ENCODE measurements around the gene STX16. TPM values are rescaled to one million over a fixed set of nuclear protein-coding genes. Genes with fewer than 3 reads are reported as not detected.

The STX16 gene
- total RNA-seq, 4 donors from 2014 or later = 26.1 to 90.4 (median 47.8) TPM

DNA sequence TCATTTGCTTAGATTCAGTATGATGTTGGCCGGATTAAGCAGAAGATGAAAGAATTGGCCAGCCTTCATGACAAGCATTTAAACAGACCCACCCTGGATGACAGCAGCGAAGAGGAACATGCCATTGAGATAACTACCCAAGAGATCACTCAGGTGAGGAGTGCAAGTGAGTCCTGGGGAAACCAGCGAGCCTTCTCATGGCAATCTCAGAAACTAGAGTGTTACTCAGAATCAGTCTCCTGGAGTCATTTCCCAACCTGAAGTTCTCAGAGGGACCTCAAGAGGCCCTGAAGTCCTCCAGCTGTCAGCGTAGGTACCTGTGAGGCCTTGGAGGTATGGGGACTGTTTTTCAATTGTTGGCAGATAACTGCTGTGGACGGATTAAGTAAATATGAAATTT is 16.9 kb downstream of the STX16 start:
- WGBS, 2 donors (ENCODE audit: low coverage in 1 of 2) = 70 to 71% methylated on average over 3 to 4 of the region's 5 CpGs
- Histone ChIP-seq H3K4me3 (no peak overlapping the region), H3K9me3 (no peaks in the 10 kb centered on the region), H3K27ac (peak overlapping the region in 2 of 4 donors; percentile 7 to 9), H3K4me1 (peaks cover 0 to 8% (median 4%) of the 10 kb centered on the region in 3 donors), H3K36me3 (peaks cover 0 to 66% of the 10 kb centered on the region in 2 donors), H3K27me3 (no peaks in the 10 kb centered on the region)
- ATAC-seq = no peak
- no peak for TF ChIP-seq POLR2AphosphoS5 (IDR thresholded peaks at IDR 0.05)
- TF ChIP-seq, protein P1, sequence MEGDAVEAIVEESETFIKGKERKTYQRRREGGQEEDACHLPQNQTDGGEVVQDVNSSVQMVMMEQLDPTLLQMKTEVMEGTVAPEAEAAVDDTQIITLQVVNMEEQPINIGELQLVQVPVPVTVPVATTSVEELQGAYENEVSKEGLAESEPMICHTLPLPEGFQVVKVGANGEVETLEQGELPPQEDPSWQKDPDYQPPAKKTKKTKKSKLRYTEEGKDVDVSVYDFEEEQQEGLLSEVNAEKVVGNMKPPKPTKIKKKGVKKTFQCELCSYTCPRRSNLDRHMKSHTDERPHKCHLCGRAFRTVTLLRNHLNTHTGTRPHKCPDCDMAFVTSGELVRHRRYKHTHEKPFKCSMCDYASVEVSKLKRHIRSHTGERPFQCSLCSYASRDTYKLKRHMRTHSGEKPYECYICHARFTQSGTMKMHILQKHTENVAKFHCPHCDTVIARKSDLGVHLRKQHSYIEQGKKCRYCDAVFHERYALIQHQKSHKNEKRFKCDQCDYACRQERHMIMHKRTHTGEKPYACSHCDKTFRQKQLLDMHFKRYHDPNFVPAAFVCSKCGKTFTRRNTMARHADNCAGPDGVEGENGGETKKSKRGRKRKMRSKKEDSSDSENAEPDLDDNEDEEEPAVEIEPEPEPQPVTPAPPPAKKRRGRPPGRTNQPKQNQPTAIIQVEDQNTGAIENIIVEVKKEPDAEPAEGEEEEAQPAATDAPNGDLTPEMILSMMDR (IDR thresholded peaks at IDR 0.05) = peak in 1 of 4 experiments; percentile 14

DNA sequence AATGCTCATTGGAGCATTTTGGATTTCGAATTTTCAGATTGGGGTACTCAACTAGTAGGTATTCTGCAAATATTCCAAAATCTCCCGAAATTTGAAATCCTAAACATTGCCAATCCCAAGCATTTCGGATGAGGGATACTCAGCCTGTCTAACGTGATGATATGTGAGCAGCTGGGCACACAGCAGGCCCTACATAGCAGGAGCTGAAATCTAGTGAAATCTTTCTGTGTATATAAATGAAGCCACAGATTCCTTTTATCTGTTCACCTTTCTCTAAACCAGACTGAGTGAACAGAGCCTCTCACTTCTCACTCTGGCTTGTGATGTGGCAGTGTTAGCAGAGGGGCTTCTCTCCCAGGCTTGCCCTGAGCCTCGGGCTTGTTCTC is 17.8 kb downstream of the STX16 start:
- no peak overlapping the region for H3K27ac ChIP-seq
- H3K36me3 ChIP-seq = peaks cover 0 to 66% of the 10 kb centered on the region in 2 donors
- no peak for TF ChIP-seq POLR2A (IDR thresholded peaks at IDR 0.05)
- no peak for TF ChIP-seq POLR2AphosphoS5 (IDR thresholded peaks at IDR 0.05)
- TF ChIP-seq, protein P1 (IDR thresholded peaks at IDR 0.05) = no peak
- no peak for TF ChIP-seq EP300 (IDR thresholded peaks at IDR 0.05)
- no peaks in the 10 kb centered on the region for H3K9me3 ChIP-seq
- WGBS, 2 donors (ENCODE audit: low coverage in 1 of 2) = 91 to 92% methylated on average over 3 to 4 of the region's 5 CpGs
- H3K4me3 ChIP-seq = no peak overlapping the region
- no peaks in the 10 kb centered on the region for H3K27me3 ChIP-seq
- ATAC-seq = no peak
- H3K4me1 ChIP-seq = peaks cover 0 to 8% (median 4%) of the 10 kb centered on the region in 3 donors

GRCh38 chr20:58669287-58670006 is 18.4 kb downstream of the STX16 start:
- H3K4me3 ChIP-seq = no peak overlapping the region
- ATAC-seq = no peak
- no peak overlapping the region for H3K27ac ChIP-seq
- 62 to 80% methylated on average over 2 to 7 of the region's 16 CpGs for WGBS, 2 donors (ENCODE audit: low coverage in 1 of 2)
- no peak for TF ChIP-seq EP300 (IDR thresholded peaks at IDR 0.05)
- TF ChIP-seq, protein P1 (IDR thresholded peaks at IDR 0.05) = no peak
- no peak for TF ChIP-seq POLR2AphosphoS5 (IDR thresholded peaks at IDR 0.05)
- no peak for TF ChIP-seq POLR2A (IDR thresholded peaks at IDR 0.05)
- H3K9me3 ChIP-seq = no peaks in the 10 kb centered on the region
- H3K4me1 ChIP-seq = peaks cover 0 to 8% (median 4%) of the 10 kb centered on the region in 3 donors
- no peaks in the 10 kb centered on the region for H3K27me3 ChIP-seq
- peaks cover 0 to 71% of the 10 kb centered on the region in 2 donors for H3K36me3 ChIP-seq

DNA sequence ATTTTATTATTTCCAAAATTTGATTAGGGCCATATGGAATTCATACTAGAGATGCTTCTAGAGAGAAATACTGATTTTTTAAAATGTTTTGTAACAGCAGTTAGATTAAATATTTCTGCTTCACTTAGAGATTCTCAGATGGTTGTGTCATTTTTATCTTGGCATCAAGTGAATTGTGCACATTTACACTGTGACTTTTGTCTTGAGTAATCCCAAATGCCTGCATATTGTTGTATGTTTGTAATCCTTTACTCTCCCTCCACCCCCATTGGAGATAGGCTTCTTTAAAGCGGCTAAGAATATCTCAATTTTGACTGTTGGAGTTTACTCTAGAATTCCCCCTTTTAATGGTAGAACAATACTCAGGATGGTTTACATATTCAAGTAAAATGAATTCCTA is 19.0 kb downstream of the STX16 start:
- 88 to 91% methylated on average over 1 of the region's 1 CpG for WGBS, 2 donors (ENCODE audit: low coverage in 1 of 2)
- Histone ChIP-seq H3K9me3 (no peaks in the 10 kb centered on the region), H3K4me3 (no peak overlapping the region), H3K27me3 (no peaks in the 10 kb centered on the region), H3K27ac (no peak overlapping the region), H3K36me3 (peaks cover 0 to 73% of the 10 kb centered on the region in 2 donors), H3K4me1 (peaks cover 0 to 8% (median 4%) of the 10 kb centered on the region in 3 donors)
- no peak for ATAC-seq
- TF ChIP-seq, protein P1 (IDR thresholded peaks at IDR 0.05) = no peak
- TF ChIP-seq EP300 (IDR thresholded peaks at IDR 0.05) (no peak), POLR2AphosphoS5 (IDR thresholded peaks at IDR 0.05) (no peak), POLR2A (IDR thresholded peaks at IDR 0.05) (no peak)

GRCh38 chr20:58670659-58671058 is 19.6 kb downstream of the STX16 start:
- no peak overlapping the region for H3K27ac ChIP-seq
- TF ChIP-seq POLR2A (IDR thresholded peaks at IDR 0.05) (no peak), POLR2AphosphoS5 (IDR thresholded peaks at IDR 0.05) (no peak), EP300 (IDR thresholded peaks at IDR 0.05) (no peak)
- TF ChIP-seq, protein P1 (IDR thresholded peaks at IDR 0.05) = no peak
- peaks cover 0 to 8% (median 4%) of the 10 kb centered on the region in 3 donors for H3K4me1 ChIP-seq
- H3K9me3 ChIP-seq = no peaks in the 10 kb centered on the region
- WGBS, 2 donors (ENCODE audit: low coverage in 1 of 2) = 31% methylated on average over 3 to 4 of the region's 4 CpGs
- ATAC-seq = no peak
- peaks cover 0 to 74% of the 10 kb centered on the region in 2 donors for H3K36me3 ChIP-seq
- H3K27me3 ChIP-seq = no peaks in the 10 kb centered on the region
- H3K4me3 ChIP-seq = no peak overlapping the region

All from gastroesophageal sphincter (tissue), 4 donors.